Fibroblast of lung (primary cell): Measurements from ENCODE around the gene TXNDC12. TPM values are rescaled to one million over a fixed set of nuclear protein-coding genes. Genes with fewer than 3 reads are reported as not detected.
A peak's percentile ranks its signal among the peaks of the same experiment; 100 is the strongest.

Experiments
- DNase-seq, 2 donors: peaks; one replicate each; pipeline versions ENCODE4 v3.0.0 to v3.0.0-alpha.2; 2010; ENCODE audit warnings: low read depth in 2 of 2
- H2AFZ ChIP-seq: 2 replicates; pipeline ENCODE4 v1.5.1; 2012; ENCODE audit warnings: low read length, control low read depth, inconsistent platforms
- H3K27ac ChIP-seq: 2 replicates; pipeline ENCODE4 v1.5.1; 2011; ENCODE audit warnings: low read length, control low read depth; ENCODE audit not compliant: insufficient read depth
- H3K27me3 ChIP-seq: 2 replicates; pipeline ENCODE4 v1.5.1; 2011; ENCODE audit warnings: mild to moderate bottlenecking, low read length; ENCODE audit not compliant: control insufficient read depth, insufficient read depth
- H3K36me3 ChIP-seq: 2 replicates; pipeline ENCODE4 v1.5.1; 2011; ENCODE audit warnings: low read length; ENCODE audit not compliant: control insufficient read depth, insufficient read depth
- H3K4me1 ChIP-seq: 2 replicates; pipeline ENCODE4 v1.5.1; 2011; ENCODE audit warnings: low read length; ENCODE audit not compliant: control insufficient read depth, insufficient read depth; ENCODE audit errors: extremely low read depth
- H3K4me2 ChIP-seq: 2 replicates; pipeline ENCODE4 v1.5.1; 2011; ENCODE audit warnings: low read length, control low read depth; ENCODE audit not compliant: insufficient read depth; ENCODE audit errors: extremely low read depth
- H3K4me3 ChIP-seq, 4 experiments: fragments of 200-600 bp in 1 of 4; sonication (generic) in 1 of 4; replicated peaks in 1 of 4; 2 replicates each; pipeline ENCODE4 v1.5.1; 2011 to 2016; ENCODE audit warnings: low read length in 4 of 4, low read depth in 3 of 4, mild to moderate bottlenecking in 3 of 4, control low read depth in 2 of 4, inconsistent platforms in 1 of 4, mixed read lengths in 1 of 4; ENCODE audit not compliant: insufficient read depth in 1 of 4; ENCODE audit errors: control extremely low read depth in 1 of 4
- H3K79me2 ChIP-seq: 2 replicates; pipeline ENCODE4 v1.5.1; 2012; ENCODE audit warnings: mild to moderate bottlenecking, low read length, inconsistent platforms; ENCODE audit not compliant: control insufficient read depth, insufficient read depth
- H3K9ac ChIP-seq: 2 replicates; pipeline ENCODE4 v1.5.1; 2011; ENCODE audit warnings: mild to moderate bottlenecking, low read length, control low read depth; ENCODE audit not compliant: insufficient read depth
- H3K9me3 ChIP-seq: 2 replicates; pipeline ENCODE4 v1.5.1; 2012; ENCODE audit warnings: low read depth, low read length; ENCODE audit not compliant: control insufficient read depth, insufficient read depth
- H4K20me1 ChIP-seq: 2 replicates; pipeline ENCODE4 v1.5.1; 2011; ENCODE audit warnings: low read length; ENCODE audit not compliant: control insufficient read depth, insufficient read depth; ENCODE audit errors: extremely low read depth
- EZH2 ChIP-seq: IDR thresholded peaks from 2 replicates; pipeline ENCODE4 v1.5.1; 2012; ENCODE audit warnings: low read length, control low read depth, mild to moderate bottlenecking; ENCODE audit errors: missing control alignments
- polyA plus RNA-seq, 2 donors: library from polyadenylated mRNA; depleted of rRNA in 1 of 2; stranded (reverse) in 1 of 2; unstranded in 1 of 2; fragments of >200 nt; gene quantifications; 2 replicates each; pipeline ENCODE4 v1.2.1, GENCODE V29; 2011 to 2012; ENCODE audit warnings: missing spikeins in 1 of 2
- total RNA-seq: library from RNA; depleted of rRNA; stranded (reverse); fragments of >200 nt; gene quantifications from 2 replicates; pipeline ENCODE4 v1.2.1, GENCODE V29; 2014
- TF ChIP-seq, protein P1 (sequence below), 2 donors: IDR thresholded peaks in 1 of 2; conservative IDR thresholded peaks in 1 of 2; 1 replicate in 1 of 2; 2 replicates in 1 of 2; pipeline ENCODE4 v1.5.1; 2011 to 2012; ENCODE audit warnings: low read length in 2 of 2, control low read depth in 1 of 2, inconsistent platforms in 1 of 2, low read depth in 1 of 2, mild to moderate bottlenecking in 1 of 2

Gene TXNDC12
- total and polyA plus RNA-seq, 2 donors (not counting 1 experiment from before 2014, with no cell fraction given): 32.4 to 34.5 TPM

DNA sequence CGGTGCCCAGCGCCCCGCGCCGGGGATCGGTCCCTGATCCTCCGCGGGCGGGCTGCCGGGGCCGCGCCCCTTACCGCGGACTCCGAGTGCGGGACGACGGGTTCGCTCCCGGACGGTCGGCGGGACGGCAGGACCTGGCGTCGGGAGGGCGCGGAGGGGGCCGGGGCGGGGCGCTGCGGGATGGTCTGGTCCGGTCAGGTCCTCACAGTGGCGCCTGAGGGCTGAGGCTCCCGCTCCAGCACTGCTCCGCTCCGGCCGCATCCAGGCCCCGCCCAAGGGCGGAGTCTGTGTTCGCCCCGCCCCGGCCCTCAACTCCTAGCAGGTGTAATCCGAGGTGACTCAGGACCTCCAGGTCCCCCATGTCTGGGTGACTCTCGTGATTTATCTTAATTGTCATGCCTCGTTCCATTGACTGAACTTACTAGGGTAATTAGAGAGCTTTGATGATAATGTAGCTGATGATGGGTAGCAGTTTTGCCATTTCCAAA, 64.5 kb downstream of the TXNDC12 start, which contains the start of gene RAB3B:
TSS of gene RAB3B (minus strand) at position 223 of the 488 bp plus-strand sequence. CDS start 13,583 bp downstream, outside the sequence.
- no peaks in the 10 kb centered on the region for H3K9me3 ChIP-seq
- peak; percentile 56 to 64 for DNase-seq

DNA sequence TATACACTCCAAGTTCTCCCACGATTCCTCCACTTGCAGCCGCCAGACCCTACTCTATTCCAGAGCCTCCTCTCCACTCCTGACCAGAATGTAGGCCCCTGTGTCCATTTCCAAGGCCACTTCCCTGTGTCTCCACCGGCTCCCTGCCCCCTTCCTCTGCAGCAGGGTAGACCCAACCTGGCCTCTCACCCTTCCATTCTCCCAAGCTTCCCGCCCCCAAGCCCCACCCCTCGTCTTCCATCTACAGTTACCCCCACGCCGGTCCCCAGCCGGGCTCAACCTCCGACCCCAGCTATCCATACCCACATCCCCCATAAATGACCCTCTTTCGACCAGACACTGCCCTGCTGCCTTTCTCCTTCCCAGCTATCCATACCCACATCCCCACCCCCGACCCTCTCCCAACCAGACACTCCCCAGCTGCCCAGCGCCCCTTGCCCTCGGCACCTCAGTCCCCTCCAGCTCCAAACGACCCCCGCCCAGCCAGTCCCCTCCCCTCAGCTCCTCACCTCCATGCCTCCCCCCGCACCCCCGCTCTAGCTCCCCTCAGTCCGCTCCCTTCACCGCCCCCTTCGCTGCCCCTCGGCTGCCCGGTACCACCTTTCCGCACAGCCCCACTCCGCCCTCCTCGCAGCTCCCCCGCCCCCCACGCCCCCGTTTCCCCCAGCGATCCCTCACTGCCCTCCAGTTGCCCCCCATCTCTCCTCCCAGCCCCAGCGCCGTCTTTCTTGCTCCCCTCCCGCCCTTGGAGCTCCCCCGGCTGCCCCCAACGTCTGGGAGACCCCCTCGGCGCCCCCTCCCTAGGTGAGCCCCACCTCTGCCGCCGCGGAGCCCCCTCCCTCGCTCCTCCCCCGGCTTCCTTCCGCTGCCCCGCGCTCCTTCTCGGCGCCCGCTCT, 65.2 kb downstream of the TXNDC12 start:
- Histone ChIP-seq H3K9ac (peak overlapping the region; percentile 77), H3K4me2 (peak overlapping the region; percentile 71), H3K9me3 (no peaks in the 10 kb centered on the region), H3K36me3 (no peaks in the 10 kb centered on the region), H3K27me3 (no peaks in the 10 kb centered on the region), H2AFZ (no peak overlapping the region), H4K20me1 (no peaks in the 10 kb centered on the region), H3K4me3 (peak overlapping the region; percentile 43 to 73 (median 56)), H3K79me2 (peaks cover 50% of the 10 kb centered on the region), H3K4me1 (peaks cover 5% of the 10 kb centered on the region), H3K27ac (peak overlapping the region; percentile 32)
- DNase-seq: no peak
- TF ChIP-seq, protein P1, sequence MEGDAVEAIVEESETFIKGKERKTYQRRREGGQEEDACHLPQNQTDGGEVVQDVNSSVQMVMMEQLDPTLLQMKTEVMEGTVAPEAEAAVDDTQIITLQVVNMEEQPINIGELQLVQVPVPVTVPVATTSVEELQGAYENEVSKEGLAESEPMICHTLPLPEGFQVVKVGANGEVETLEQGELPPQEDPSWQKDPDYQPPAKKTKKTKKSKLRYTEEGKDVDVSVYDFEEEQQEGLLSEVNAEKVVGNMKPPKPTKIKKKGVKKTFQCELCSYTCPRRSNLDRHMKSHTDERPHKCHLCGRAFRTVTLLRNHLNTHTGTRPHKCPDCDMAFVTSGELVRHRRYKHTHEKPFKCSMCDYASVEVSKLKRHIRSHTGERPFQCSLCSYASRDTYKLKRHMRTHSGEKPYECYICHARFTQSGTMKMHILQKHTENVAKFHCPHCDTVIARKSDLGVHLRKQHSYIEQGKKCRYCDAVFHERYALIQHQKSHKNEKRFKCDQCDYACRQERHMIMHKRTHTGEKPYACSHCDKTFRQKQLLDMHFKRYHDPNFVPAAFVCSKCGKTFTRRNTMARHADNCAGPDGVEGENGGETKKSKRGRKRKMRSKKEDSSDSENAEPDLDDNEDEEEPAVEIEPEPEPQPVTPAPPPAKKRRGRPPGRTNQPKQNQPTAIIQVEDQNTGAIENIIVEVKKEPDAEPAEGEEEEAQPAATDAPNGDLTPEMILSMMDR (conservative IDR thresholded peaks at IDR 0.05 in 1 of 2, IDR thresholded peaks at IDR 0.05 in 1 of 2; ENCODE audit: low read depth in 1 of 2, low read length in 2 of 2): no peak
- TF ChIP-seq EZH2: no peak

More for the DNA sequence above, 64.5 kb downstream of the TXNDC12 start, which contains the start of gene RAB3B:
- Histone ChIP-seq H3K27ac (peak within 1 kb of the TSS; percentile 32), H3K4me1 (peaks cover 5% of the 10 kb centered on the region), H3K4me3 (peak within 1 kb of the TSS; percentile 52 to 73 (median 56)), H3K79me2 (peaks cover 45% of the 10 kb centered on the region), H2AFZ (no peak within 1 kb of the TSS), H4K20me1 (no peaks in the 10 kb centered on the region), H3K4me2 (peak within 1 kb of the TSS; percentile 71), H3K27me3 (no peaks in the 10 kb centered on the region), H3K36me3 (no peaks in the 10 kb centered on the region), H3K9ac (peak within 1 kb of the TSS; percentile 77)
- TF ChIP-seq, protein P1 (conservative IDR thresholded peaks at IDR 0.05 in 1 of 2, IDR thresholded peaks at IDR 0.05 in 1 of 2; ENCODE audit: low read depth in 1 of 2, low read length in 2 of 2): no peak
- TF ChIP-seq EZH2: no peak

DNA sequence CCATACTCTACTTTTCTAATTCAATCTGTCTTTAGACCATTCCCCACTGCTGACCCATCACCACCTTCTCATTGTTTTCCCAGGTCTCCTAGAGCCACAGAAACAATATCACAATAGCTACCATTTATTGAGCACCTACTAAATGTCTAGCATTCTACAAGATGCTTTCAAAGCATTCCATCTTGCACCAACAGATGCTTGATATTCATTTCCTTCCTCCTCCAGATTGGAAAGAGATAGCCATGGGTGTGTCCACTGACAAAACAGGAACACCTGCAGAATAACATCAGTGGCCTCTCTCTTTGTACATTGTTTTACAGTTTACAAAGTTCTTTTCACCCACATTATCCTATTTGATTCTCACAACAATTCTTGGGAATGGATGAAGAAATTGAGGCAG, 66.7 kb downstream of the TXNDC12 start:
- no peaks in the 10 kb centered on the region for H3K9me3 ChIP-seq
- H2AFZ ChIP-seq: no peak overlapping the region
- no peak overlapping the region for H3K4me3 ChIP-seq
- no peaks in the 10 kb centered on the region for H3K27me3 ChIP-seq
- no peak overlapping the region for H3K27ac ChIP-seq
- DNase-seq: no peak
- no peaks in the 10 kb centered on the region for H4K20me1 ChIP-seq
- H3K36me3 ChIP-seq: no peaks in the 10 kb centered on the region
- H3K4me1 ChIP-seq: peaks cover 5% of the 10 kb centered on the region
- H3K4me2 ChIP-seq: no peak overlapping the region
- H3K9ac ChIP-seq: no peak overlapping the region
- peaks cover 51% of the 10 kb centered on the region for H3K79me2 ChIP-seq
- TF ChIP-seq, protein P1 (conservative IDR thresholded peaks at IDR 0.05 in 1 of 2, IDR thresholded peaks at IDR 0.05 in 1 of 2; ENCODE audit: low read depth in 1 of 2, low read length in 2 of 2): no peak
- no peak for TF ChIP-seq EZH2
